Activated B cell treated with CpG ODN at 0.5 μM for 24 hours (primary cell): ENCODE measurements around the gene FAAP100. TPM values are rescaled to one million over a fixed set of nuclear protein-coding genes. Genes with fewer than 3 reads are reported as not detected.
A peak's percentile ranks its signal among the peaks of the same experiment; 100 is the strongest.

Experiments used
- ATAC-seq: fragments of 200-7000 bp; cut with Tn5 transposase; one replicate; pipeline ENCODE4 v1.10.0; 2021; ENCODE audit warnings: low read depth, mild to moderate bottlenecking, moderate library complexity
- CTCF ChIA-PET: fragments of 350-600 bp; sonication (Branson Sonifier 250); formaldehyde crosslinking; loops from one replicate; lab custom pipeline; 2021; ENCODE audit warnings: antibody characterized with exemption; lab: Charles Lee
- POLR2A ChIA-PET: fragments of 350-600 bp; sonication (Branson Sonifier 250); formaldehyde crosslinking; loops from one replicate; lab custom pipeline; 2021; ENCODE audit warnings: antibody characterized with exemption; lab: Charles Lee
- DNase-seq: peaks from one replicate; pipeline ENCODE4 v3.0.0; 2022
- H3K27ac Mint-ChIP-seq: one replicate; pipeline ENCODE4 v1.8.0; 2020; ENCODE audit warnings: mixed read lengths
- H3K27me3 Mint-ChIP-seq: one replicate; pipeline ENCODE4 v1.8.0; 2021; ENCODE audit warnings: mixed read lengths
- H3K36me3 Mint-ChIP-seq: one replicate; pipeline ENCODE4 v1.8.0; 2021; ENCODE audit warnings: low read depth, mixed read lengths
- H3K4me1 Mint-ChIP-seq: one replicate; pipeline ENCODE4 v1.8.0; 2021; ENCODE audit warnings: mixed read lengths
- H3K4me3 Mint-ChIP-seq: one replicate; pipeline ENCODE4 v1.8.0; 2020; ENCODE audit warnings: mild to moderate bottlenecking, mixed read lengths
- H3K9me3 Mint-ChIP-seq: one replicate; pipeline ENCODE4 v1.8.0; 2020; ENCODE audit warnings: mixed read lengths
- CTCF ChIP-seq: fragments of 200-600 bp; IDR thresholded peaks from one replicate; pipeline ENCODE4 v1.8.0; 2022; ENCODE audit warnings: antibody characterized with exemption, mild to moderate bottlenecking
- intact Hi-C: fragments of 100-400 bp; cut with micrococcal nuclease; formaldehyde crosslinking; loops from one replicate; pipeline ENCODE4 v1.15.1; 2024
- total RNA-seq: library from RNA; stranded (reverse); gene quantifications from 2 replicates; pipeline ENCODE4 v1.2.3, GENCODE V29; 2022

FAAP100 gene
- total RNA-seq, 1 donor from 2014 or later = 48.2 TPM

- no peaks in the 10 kb centered on the region for H3K9me3 Mint-ChIP-seq
- ChIA-PET CTCF (interaction anchor here (0.6 to 2.7 kb wide), 2 partner anchors 32 to 1450 kb away, joined by 3 to 7 read pairs; no protein-coding TSS in a partner anchor), POLR2A (interaction anchor here (1.0 to 8.1 kb wide), 4 partner anchors 37 to 255 kb away, joined by 4 to 188 read pairs (median 8); partner anchors contain the start of gene ACTG1)
- intact Hi-C loops = loop anchor here (5.0 kb wide), 2 partner anchors 254 to 299 kb away; partner anchors contain the start of gene SLC38A10
- H3K36me3 Mint-ChIP-seq = peaks cover 51% of the 10 kb centered on the region
- no peak for TF ChIP-seq CTCF
- H3K27ac Mint-ChIP-seq = peak overlapping the region; percentile 66
- peak overlapping the region; percentile 91 for H3K4me3 Mint-ChIP-seq
- H3K27me3 Mint-ChIP-seq = no peaks in the 10 kb centered on the region
- DNase-seq = no peak
- peaks cover 43% of the 10 kb centered on the region for H3K4me1 Mint-ChIP-seq
- no peak for ATAC-seq
Measured at GRCh38 chr17:81550830-81551457, 1.2 kb downstream of the FAAP100 start.

GRCh38 chr17:81550285-81550684 lies 1.9 kb downstream of the FAAP100 start:
- ChIA-PET CTCF (interaction anchor here (0.6 to 2.7 kb wide), 2 partner anchors 31 to 1449 kb away, joined by 3 to 7 read pairs; no protein-coding TSS in a partner anchor), POLR2A (interaction anchor here (8.1 kb wide), 1 partner anchor 36 kb away, joined by 188 read pairs; the partner anchor contains the start of gene ACTG1)
- Mint-ChIP-seq H3K27me3 (no peaks in the 10 kb centered on the region), H3K36me3 (peaks cover 55% of the 10 kb centered on the region), H3K27ac (no peak overlapping the region), H3K9me3 (no peaks in the 10 kb centered on the region), H3K4me1 (peaks cover 41% of the 10 kb centered on the region), H3K4me3 (peak overlapping the region; percentile 91)
- ATAC-seq = no peak
- no peak for TF ChIP-seq CTCF
- intact Hi-C loops = loop anchor here (5.0 kb wide), 2 partner anchors 253 to 298 kb away; partner anchors contain the start of gene SLC38A10
- no peak for DNase-seq

- ATAC-seq (no peak), DNase-seq (no peak)
- Mint-ChIP-seq H3K27me3 (no peaks in the 10 kb centered on the region), H3K9me3 (no peaks in the 10 kb centered on the region), H3K4me3 (peak overlapping the region; percentile 53), H3K27ac (no peak overlapping the region), H3K4me1 (peaks cover 41% of the 10 kb centered on the region), H3K36me3 (peaks cover 58% of the 10 kb centered on the region)
- ChIA-PET POLR2A (interaction anchor here (8.1 kb wide), 1 partner anchor 36 kb away, joined by 188 read pairs; the partner anchor contains the start of gene ACTG1), CTCF (no interaction called here)
- TF ChIP-seq CTCF = no peak
- intact Hi-C loops = loop anchor here (5.0 kb wide), 2 partner anchors 253 to 298 kb away; partner anchors contain the start of gene SLC38A10
Measured at GRCh38 chr17:81549826-81550225, 2.3 kb downstream of the FAAP100 start.

- POLR2A ChIA-PET = interaction anchor here (8.1 kb wide), 1 partner anchor 35 kb away, joined by 188 read pairs; the partner anchor contains the start of gene ACTG1
- no peak for TF ChIP-seq CTCF
- Mint-ChIP-seq H3K27me3 (no peaks in the 10 kb centered on the region), H3K36me3 (peaks cover 60% of the 10 kb centered on the region), H3K4me1 (peaks cover 36% of the 10 kb centered on the region), H3K9me3 (no peaks in the 10 kb centered on the region), H3K4me3 (peak overlapping the region; percentile 53), H3K27ac (no peak overlapping the region)
- CTCF ChIA-PET = no interaction called here
- intact Hi-C loops = no loop called here
- ATAC-seq (no peak), DNase-seq (no peak)
Measured at GRCh38 chr17:81549031-81549557, 3.1 kb downstream of the FAAP100 start.

- TF ChIP-seq CTCF = no peak
- intact Hi-C loops = no loop called here
- Mint-ChIP-seq H3K27ac (no peak overlapping the region), H3K27me3 (no peaks in the 10 kb centered on the region), H3K4me1 (peaks cover 23% of the 10 kb centered on the region), H3K4me3 (no peak overlapping the region), H3K9me3 (no peaks in the 10 kb centered on the region), H3K36me3 (peaks cover 67% of the 10 kb centered on the region)
- CTCF ChIA-PET = no interaction called here
- no peak for DNase-seq
- POLR2A ChIA-PET = no interaction called here
- no peak for ATAC-seq
Measured at GRCh38 chr17:81547614-81547982, 4.6 kb downstream of the FAAP100 start.
